AG10803 (cell line): ENCODE results near the gene AGFG2.

ENCODE experiments used
- DNase-seq: peaks from one replicate; pipeline ENCODE4 v3.0.0; 2010; ENCODE audit warnings: low read depth
- H3K4me3 ChIP-seq: 2 replicates; pipeline ENCODE4 v1.5.1; 2011; ENCODE audit warnings: mild to moderate bottlenecking, low read length, control low read depth
- CTCF ChIP-seq: conservative IDR thresholded peaks from 2 replicates; pipeline ENCODE4 v1.5.1; 2011; ENCODE audit warnings: mild to moderate bottlenecking, low read length, control low read depth, inconsistent platforms

The AGFG2 gene

DNA sequence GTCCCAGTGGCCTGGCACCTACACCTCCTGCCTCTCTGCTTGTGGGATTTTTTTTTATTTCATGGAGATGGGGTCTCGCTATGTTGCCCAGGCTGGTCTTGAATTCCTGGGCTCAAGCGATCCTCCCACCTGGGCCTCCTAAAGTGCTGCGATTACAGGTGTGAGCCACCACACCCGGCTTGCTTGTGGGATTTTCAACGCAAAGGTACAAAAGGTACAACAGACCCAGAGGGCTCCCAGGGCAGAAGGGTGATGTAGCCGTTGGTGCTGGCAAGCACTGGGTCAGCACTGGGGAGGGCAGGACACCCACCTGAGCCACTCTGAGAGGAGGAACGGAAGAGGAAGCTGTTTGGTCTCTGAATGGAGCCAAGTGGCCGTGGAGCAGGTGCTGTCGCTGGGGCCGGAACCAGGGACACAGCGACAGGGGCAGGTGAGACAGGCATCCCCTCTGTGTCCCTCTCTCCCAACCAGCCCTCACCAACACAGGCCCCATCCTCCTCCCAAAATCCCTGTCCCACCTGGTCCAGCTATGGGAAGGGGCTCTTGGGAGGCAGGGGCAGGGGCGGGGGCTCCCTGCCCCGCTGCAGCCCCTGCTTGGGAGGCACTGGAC is 37.5 kb downstream of the AGFG2 start:
- no peak overlapping the region for H3K4me3 ChIP-seq
- no peak for TF ChIP-seq CTCF
- no peak for DNase-seq

GRCh38 chr7:100577103-100577502 is 38.1 kb downstream of the AGFG2 start:
- TF ChIP-seq CTCF = no peak
- no peak for DNase-seq
- no peak overlapping the region for H3K4me3 ChIP-seq

DNA sequence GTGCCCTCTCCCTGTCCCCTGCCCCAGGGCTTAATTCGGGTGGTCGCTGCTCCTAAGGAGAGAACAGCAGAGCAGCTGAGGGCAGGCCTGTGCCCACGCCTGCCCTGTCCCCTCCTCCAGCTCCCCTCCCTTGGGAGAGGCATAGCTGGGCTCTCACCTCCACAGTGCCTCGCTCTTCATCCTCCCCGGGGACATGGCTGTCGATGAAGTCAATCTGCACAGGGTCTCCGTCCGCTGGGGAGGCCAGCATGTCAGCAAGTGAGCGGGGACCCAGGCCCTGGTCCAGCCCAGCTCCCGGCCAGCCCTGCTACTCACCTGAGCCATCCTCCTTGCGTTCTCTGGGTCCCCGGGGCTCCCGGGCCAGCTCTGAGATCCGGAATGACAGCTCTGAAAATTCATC is 38.5 kb downstream of the AGFG2 start:
- no peak overlapping the region for H3K4me3 ChIP-seq
- no peak for DNase-seq
- TF ChIP-seq CTCF = no peak

DNA sequence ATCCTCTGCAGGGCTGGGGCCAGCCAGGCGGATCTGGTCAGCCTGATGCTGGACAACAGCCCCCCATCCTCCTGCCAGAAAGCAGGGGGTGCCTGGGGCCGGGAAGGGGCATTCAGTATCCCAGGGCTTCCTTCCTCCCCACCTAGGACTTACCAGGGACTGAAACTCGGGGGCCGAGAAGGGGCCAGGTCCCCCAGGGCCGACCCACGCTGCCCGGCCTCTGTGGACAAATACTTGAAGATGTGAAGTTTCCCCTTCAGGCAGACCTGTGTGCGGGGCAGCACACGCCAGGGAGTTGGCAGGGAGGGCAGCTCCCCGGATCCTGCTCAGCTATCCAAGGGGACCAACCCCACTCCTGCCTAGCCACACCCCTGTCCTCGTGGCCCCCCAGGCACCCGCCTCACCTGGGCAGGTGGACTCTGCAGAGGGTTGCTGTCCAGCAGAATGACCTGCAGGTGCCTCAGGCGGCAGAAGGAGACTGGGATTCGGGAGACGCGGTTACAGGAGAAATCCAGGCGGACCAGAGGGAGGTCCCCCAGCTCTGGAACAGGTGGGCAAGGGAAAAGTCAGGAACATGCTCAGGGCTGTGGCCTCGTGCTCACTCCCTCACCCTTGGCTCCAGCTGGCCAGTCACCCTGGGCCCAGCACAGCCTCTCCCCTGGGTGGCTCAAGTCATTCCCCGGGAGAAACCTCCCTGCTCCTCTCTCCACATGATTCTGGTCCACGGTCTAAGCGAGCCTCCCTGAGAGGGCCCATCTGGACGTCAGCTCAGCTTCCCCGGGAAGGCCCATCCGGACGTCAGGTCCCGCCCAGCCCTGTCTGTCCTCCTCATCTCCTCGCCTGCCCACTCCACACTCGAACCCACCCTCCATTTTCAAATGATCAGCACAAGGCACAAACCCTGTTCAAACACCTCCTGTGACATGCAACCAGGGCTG is 39.5 kb downstream of the AGFG2 start:
- TF ChIP-seq CTCF = no peak
- no peak overlapping the region for H3K4me3 ChIP-seq
- no peak for DNase-seq

- no peak overlapping the region for H3K4me3 ChIP-seq
- DNase-seq = no peak
- no peak for TF ChIP-seq CTCF
Observed at GRCh38 chr7:100580466-100581283, 41.7 kb downstream of the AGFG2 start.

- DNase-seq = no peak
Observed at GRCh38 chr7:100582041-100582579, 43.1 kb downstream of the AGFG2 start.

More at GRCh38 chr7:100582041-100582579, 43.1 kb downstream of the AGFG2 start:
- TF ChIP-seq CTCF = no peak
- H3K4me3 ChIP-seq = no peak overlapping the region
